HepG2 (cell line): ENCODE results near the gene PLCD4. TPM values are rescaled to one million over a fixed set of nuclear protein-coding genes. Genes with fewer than 3 reads are reported as not detected.

ENCODE experiments used
- FOXJ3 ChIP-seq: sonication (generic); formaldehyde crosslinking; IDR thresholded peaks from 2 replicates; pipeline ENCODE4 v1.4.0; 2020; ENCODE audit warnings: missing genetic modification reagents, mild to moderate bottlenecking, borderline replicate concordance
- GPN1 ChIP-seq: sonication (generic); formaldehyde crosslinking; IDR thresholded peaks from 2 replicates; pipeline ENCODE4 v1.5.1; 2020; ENCODE audit warnings: missing genetic modification reagents, borderline replicate concordance
- HDAC1 ChIP-seq: sonication (generic); formaldehyde crosslinking; IDR thresholded peaks from 2 replicates; pipeline ENCODE4 v1.5.1; 2020; ENCODE audit warnings: mild to moderate bottlenecking, missing genetic modification reagents
- KAT8 ChIP-seq: IDR thresholded peaks from 2 replicates; pipeline ENCODE4 v1.6.1; 2016; ENCODE audit warnings: missing genetic modification reagents, missing compliant biosample characterization
- KDM5A ChIP-seq: fragments of 200-600 bp; sonication (generic); IDR thresholded peaks from 2 replicates; pipeline ENCODE4 v1.7.0; 2018; ENCODE audit warnings: antibody characterized with exemption, mild to moderate bottlenecking, low read length, borderline replicate concordance
- MATR3 ChIP-seq: sonication (generic); formaldehyde crosslinking; IDR thresholded peaks from 2 replicates; pipeline ENCODE4 v1.4.0; 2020; ENCODE audit warnings: missing genetic modification reagents
- RBM39 ChIP-seq: fragments of 200-400 bp; formaldehyde crosslinking; IDR thresholded peaks from one replicate; pipeline ENCODE4 v1.6.1; 2018; ENCODE audit warnings: antibody characterized with exemption, mild to moderate bottlenecking, low read depth, low read length; ENCODE audit not compliant: poor library complexity, severe bottlenecking
- SKIL ChIP-seq: sonication (generic); formaldehyde crosslinking; IDR thresholded peaks from 2 replicates; pipeline ENCODE4 v1.8.0; 2022; ENCODE audit warnings: missing genetic modification reagents, mild to moderate bottlenecking, moderate library complexity, borderline replicate concordance
- SMC3 ChIP-seq: IDR thresholded peaks from 2 replicates; pipeline ENCODE4 v1.6.1; 2011; ENCODE audit warnings: low read length, improper control_type of control experiment
- ZFP90 ChIP-seq: sonication (generic); formaldehyde crosslinking; IDR thresholded peaks from 2 replicates; pipeline ENCODE4 v1.8.0; 2022; ENCODE audit warnings: missing genetic modification reagents, mild to moderate bottlenecking, inconsistent platforms, borderline replicate concordance
- ZNF138 ChIP-seq: sonication (generic); formaldehyde crosslinking; IDR thresholded peaks from 2 replicates; pipeline ENCODE4 v1.5.0; 2020; ENCODE audit warnings: mild to moderate bottlenecking, low read depth, missing genetic modification reagents
- ZNF230 ChIP-seq: sonication (generic); formaldehyde crosslinking; IDR thresholded peaks from 2 replicates; pipeline ENCODE4 v1.4.0; 2020; ENCODE audit warnings: mild to moderate bottlenecking, missing genetic modification reagents
- ZNF562 ChIP-seq: sonication (generic); formaldehyde crosslinking; IDR thresholded peaks from 2 replicates; pipeline ENCODE4 v1.8.0; 2022; ENCODE audit warnings: missing genetic modification reagents, borderline replicate concordance
- polyA plus RNA-seq, 8 experiments: library from polyadenylated mRNA; depleted of rRNA in 3 of 8; stranded (reverse) in 7 of 8; unstranded in 1 of 8; fragments of >200 nt; fragmentation: Illumina TruSeq in 4 of 8; extraction: Trizol in 4 of 8; gene quantifications; 2 replicates each; pipeline versions ENCODE4 v1.2.1 to v1.2.3, GENCODE V29; 2011 to 2016; ENCODE audit warnings: low read depth in 4 of 8, missing spikeins in 1 of 8, mixed read lengths in 1 of 8; ENCODE audit not compliant: insufficient read depth in 1 of 8
- total RNA-seq, 5 experiments: library from RNA; depleted of rRNA; stranded (reverse); fragments of >200 nt; fragmentation: Illumina TruSeq; extraction: Trizol; gene quantifications; 2 replicates each; pipeline ENCODE4 v1.2.3, GENCODE V29; 2016; ENCODE audit warnings: low read depth in 1 of 5
- TF ChIP-seq, protein P1 (sequence below): conservative IDR thresholded peaks from 2 replicates; pipeline ENCODE4 v1.6.1; 2018; ENCODE audit warnings: missing genetic modification reagents
- TF ChIP-seq, protein P2 (sequence below): sonication (generic); formaldehyde crosslinking; IDR thresholded peaks from 2 replicates; pipeline ENCODE4 v1.4.0; 2020; ENCODE audit warnings: missing genetic modification reagents, borderline replicate concordance

The PLCD4 gene
- total and polyA plus RNA-seq, 2 of the 13 experiments (the other 11 are each of a cell fraction or from before 2014, with no cell fraction given): 0.26 TPM; not detected in 1

DNA sequence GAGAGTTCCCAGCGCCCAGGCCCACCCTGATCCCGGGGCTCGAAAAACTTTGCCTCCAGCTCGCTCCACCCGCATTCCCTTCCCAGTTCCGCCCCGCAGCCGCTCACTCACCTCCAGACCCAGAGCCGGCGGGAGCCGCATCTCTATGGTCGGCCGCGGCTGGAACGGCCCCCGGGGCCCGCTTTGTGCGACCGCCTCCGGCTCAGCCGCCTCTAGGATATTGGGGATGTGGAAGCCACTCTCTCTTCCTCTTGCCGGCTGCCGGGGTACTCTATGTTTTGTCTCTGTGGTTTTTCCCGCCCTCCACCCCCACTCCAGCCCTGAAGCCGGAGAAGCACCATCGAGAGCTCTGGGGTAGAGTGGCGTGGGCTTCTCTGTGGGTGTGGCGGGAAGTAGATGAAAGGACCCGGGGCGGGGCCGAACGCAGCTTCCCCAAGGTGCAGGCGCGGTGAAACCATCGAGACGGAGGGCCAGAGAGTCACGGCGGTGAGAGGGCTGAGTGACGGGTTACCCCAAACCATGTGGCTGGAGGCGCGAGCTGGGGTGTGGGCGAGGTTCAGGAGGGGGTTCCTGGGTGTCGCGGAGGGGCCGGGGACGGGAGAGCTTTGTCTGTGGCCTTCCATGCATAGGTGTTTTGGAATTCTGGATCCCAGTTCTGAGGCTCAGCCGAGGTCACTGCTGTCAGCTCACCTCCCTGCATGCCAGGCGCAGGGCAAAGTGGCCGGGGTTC is 51.7 kb downstream of the PLCD4 start, which contains the start of the genes BCS1L and ZNF142 (continued):
- no peak for TF ChIP-seq SKIL
- TF ChIP-seq, protein P1, sequence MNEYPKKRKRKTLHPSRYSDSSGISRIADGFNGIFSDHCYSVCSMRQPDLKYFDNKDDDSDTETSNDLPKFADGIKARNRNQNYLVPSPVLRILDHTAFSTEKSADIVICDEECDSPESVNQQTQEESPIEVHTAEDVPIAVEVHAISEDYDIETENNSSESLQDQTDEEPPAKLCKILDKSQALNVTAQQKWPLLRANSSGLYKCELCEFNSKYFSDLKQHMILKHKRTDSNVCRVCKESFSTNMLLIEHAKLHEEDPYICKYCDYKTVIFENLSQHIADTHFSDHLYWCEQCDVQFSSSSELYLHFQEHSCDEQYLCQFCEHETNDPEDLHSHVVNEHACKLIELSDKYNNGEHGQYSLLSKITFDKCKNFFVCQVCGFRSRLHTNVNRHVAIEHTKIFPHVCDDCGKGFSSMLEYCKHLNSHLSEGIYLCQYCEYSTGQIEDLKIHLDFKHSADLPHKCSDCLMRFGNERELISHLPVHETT (CRISPR knock-in tag): no peak
- TF ChIP-seq, protein P2, sequence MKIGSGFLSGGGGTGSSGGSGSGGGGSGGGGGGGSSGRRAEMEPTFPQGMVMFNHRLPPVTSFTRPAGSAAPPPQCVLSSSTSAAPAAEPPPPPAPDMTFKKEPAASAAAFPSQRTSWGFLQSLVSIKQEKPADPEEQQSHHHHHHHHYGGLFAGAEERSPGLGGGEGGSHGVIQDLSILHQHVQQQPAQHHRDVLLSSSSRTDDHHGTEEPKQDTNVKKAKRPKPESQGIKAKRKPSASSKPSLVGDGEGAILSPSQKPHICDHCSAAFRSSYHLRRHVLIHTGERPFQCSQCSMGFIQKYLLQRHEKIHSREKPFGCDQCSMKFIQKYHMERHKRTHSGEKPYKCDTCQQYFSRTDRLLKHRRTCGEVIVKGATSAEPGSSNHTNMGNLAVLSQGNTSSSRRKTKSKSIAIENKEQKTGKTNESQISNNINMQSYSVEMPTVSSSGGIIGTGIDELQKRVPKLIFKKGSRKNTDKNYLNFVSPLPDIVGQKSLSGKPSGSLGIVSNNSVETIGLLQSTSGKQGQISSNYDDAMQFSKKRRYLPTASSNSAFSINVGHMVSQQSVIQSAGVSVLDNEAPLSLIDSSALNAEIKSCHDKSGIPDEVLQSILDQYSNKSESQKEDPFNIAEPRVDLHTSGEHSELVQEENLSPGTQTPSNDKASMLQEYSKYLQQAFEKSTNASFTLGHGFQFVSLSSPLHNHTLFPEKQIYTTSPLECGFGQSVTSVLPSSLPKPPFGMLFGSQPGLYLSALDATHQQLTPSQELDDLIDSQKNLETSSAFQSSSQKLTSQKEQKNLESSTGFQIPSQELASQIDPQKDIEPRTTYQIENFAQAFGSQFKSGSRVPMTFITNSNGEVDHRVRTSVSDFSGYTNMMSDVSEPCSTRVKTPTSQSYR: peak; percentile 39; the same call in 1 of the 2 replicates
- no peak for TF ChIP-seq ZNF138 (CRISPR knock-in tag)
- TF ChIP-seq GPN1 (CRISPR knock-in tag): no peak
- TF ChIP-seq SMC3: no peak
- TF ChIP-seq RBM39: peak; percentile 92
- TF ChIP-seq ZNF562 (CRISPR knock-in tag): no peak
- no peak; the same call in none of the 2 replicates for TF ChIP-seq HDAC1
- TF ChIP-seq KAT8 (CRISPR knock-in tag): peak; percentile 96
- TF ChIP-seq ZNF230 (CRISPR knock-in tag): peak; percentile 85
- TF ChIP-seq MATR3 (CRISPR knock-in tag): no peak
- TF ChIP-seq FOXJ3 (CRISPR knock-in tag): no peak
- TF ChIP-seq ZFP90 (CRISPR knock-in tag): no peak
- peak; percentile 94 for TF ChIP-seq KDM5A
